ENCODE measurements around the gene CANX. TPM values are rescaled to one million over a fixed set of nuclear protein-coding genes. Genes with fewer than 3 reads are reported as not detected.
"Not testable (repeated sequence)": the region's sequence is repeated elsewhere in the genome, so short reads cannot be mapped to it uniquely, and the experiment has no call there.

The CANX gene
- total RNA-seq, 1 donor from 2014 or later = 641 TPM

DNA sequence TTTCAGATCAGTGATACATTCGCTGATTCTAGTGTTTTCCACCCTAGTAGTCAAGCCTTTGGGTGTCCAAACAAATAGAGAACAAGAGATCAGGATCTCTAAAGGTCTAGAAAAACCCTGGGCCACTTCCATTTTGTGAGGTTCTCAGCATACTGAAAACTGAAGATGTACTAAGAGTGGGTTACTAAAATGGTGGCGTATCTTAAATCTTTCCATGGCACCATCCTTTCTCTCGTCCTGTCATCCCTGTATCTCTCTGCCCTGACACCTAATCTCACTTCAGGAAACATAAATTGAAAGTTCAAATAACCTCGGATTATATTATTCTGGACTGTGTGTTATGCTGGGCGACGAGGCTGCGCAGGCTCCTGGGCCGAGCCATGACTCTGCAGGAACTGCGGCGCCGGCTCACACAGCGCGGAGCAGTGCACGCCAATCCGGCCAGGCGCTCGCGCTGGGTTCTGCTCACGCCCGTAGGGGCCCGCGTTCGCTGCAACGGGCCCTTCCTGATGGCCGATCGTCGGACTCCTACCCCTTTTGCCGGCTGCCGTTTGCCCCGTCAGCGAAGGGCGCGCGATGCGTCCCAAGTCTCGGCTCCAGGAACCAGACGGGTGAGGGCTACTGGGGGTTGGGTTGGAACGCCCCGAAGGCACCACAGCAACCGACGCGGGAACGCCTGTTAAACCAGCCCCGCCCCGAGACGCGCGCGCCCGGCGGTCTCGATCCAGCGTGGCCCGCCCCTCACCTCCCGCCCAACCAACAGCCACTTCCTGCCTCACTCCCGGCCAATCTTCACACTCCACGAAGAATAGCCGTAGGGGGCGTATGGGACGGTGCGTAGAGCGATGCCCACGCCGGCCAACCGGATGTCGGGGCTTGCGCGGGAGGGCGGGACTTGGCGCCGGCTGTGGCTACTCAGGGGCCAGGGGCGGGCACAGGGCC lies 503 bp upstream of the CANX start:
- DNase-seq (ENCODE audit: low read depth) = peak; percentile 100

DNA sequence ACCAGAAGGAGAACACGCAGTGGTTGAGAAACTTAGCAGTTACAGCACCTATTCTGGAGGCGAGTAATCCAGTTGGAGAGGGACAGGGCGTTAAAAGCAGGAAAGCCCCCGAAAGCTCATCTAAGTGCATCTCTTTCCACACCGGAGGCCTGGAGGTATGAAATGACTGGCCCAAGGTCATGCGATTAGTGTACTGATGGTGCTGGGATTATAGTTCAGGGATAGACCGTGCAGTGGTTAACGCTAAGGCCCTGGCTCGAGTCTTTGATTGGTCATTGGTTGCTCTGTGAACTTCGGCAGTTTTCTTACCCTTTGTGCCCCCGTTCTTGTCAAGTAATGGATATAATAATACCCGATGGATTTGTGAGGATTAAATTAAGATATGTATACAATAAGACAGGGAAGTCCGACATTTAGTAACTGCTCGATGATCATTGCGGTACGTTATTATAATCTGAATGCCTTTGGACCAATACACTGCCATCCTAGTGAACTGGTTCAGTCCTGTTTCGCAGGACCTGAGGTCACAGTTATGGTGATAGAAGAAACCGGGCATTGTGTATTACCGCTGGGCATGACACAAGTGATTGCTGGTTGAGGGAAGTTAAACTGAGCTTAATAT lies 960 bp downstream of the CANX start:
- peak; percentile 64 for DNase-seq (ENCODE audit: low read depth)

DNA sequence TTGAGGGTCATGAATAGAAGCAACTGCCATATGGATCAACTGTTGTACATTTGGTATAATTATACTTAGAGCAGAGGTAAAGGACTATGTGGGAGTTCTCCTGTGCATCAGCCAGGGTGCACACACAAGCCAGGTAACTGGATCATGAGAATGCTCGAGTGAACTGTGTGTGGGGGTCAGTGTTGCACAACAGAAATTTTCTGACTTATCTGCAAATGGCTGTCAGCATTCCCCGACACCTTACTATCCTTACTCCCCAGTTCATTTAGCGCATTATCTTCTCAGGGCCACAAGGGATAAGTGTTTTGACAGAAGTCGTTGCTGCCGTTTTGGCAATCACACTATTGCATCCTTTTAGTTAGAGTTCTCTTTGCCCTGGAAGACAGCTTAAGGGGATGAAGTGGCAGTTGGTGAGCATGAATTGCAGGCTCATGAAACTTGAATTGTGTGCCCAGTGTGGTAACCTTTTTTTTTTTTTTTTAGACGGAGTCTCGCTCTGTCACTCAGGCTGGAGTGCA lies 1.7 kb downstream of the CANX start:
- no peak for DNase-seq (ENCODE audit: low read depth)

DNA sequence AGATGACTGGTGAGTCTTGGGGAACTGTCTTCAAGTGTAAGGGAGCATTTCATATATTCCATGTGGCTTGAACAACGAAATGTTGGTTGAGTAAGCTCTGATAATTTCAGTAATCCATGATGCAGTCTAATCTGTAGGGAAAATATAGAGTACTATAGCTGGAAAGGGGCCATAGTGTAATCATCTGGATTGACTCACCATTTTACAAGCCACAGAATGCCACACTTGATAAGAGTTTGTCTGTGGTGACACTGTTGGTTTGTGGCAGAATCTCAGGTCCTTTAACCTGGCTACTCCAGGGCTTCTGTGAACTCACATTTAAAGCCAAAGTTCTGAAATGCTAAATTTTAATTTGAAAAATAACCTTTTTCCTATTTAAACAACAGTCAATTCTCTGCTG lies 17.5 kb downstream of the CANX start:
- no peak for DNase-seq (ENCODE audit: low read depth)

DNA sequence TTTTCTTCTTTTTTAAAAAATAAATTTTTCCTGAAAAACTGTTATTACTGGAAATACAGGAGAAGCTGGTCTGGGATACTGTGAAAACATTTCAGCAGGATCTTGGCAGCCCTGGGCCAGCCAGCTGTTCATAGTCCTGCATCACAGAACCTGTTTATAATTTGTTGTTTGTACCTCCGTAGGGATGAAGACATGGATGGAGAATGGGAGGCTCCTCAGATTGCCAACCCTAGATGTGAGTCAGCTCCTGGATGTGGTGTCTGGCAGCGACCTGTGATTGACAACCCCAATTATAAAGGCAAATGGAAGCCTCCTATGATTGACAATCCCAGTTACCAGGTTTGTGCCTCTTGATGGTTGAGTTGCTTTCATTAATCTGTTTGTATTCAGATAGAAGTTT lies 21.5 kb downstream of the CANX start:
- DNase-seq (ENCODE audit: low read depth) = peak; percentile 18

DNA sequence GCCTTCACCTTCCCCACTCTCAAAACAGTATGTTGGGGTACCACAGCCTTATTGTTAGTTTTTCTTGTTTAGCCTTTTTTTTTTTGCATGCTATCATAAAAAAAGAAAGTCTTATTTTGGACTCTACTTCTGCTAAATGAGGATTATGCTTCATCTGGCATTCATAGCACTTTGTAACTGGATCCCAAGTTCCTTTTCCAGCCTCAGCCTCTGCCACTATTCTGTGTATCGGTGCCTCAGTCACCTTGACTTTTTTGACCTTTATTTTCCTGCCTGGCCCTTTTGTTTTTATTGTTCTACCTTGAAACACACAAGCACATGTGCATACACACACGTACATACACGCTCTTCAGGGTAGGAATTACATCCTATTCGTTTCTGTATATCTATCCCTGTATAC lies 25.4 kb downstream of the CANX start:
- no peak for DNase-seq (ENCODE audit: low read depth)

DNA sequence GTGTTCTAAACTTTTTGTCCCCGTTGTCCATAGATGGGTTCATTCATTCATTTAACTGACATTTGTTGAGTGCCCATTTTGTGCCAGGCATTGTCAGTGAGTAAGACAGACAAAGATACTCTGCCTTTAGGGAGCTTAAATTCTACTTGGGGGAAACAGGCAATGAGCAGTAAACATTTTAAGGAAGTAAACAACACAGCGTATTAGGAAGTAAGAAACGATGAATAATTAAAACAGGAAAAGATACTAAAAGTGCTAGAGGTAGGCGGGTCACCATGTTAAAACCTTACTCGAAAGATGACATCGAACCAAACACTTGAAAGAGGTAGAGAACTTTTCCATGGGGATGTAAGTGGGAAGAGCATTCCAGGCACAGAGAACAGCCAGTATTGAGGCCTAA lies 28.3 kb downstream of the CANX start:
- no peak for DNase-seq (ENCODE audit: low read depth)

DNA sequence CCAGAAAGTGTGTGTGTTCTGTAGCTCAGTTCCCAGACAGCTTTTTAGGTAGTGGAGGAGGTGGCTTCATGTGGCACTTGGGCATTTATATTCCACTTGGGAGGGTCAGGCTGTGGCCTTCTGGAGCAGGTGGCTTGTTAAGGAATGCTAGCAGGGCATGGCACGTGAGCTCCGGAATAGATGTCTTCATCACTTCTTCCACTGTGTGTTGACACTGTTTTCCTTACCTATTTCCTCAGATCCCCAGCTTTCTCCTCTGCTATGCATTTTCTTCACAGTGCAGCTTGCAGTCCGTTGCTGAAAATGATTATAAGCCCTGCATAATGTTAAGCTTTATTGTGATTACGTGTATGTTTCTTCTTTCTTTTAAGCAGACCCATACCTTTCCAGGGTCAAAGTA lies 30.5 kb downstream of the CANX start:
- DNase-seq (ENCODE audit: low read depth) = peak; percentile 30

DNA sequence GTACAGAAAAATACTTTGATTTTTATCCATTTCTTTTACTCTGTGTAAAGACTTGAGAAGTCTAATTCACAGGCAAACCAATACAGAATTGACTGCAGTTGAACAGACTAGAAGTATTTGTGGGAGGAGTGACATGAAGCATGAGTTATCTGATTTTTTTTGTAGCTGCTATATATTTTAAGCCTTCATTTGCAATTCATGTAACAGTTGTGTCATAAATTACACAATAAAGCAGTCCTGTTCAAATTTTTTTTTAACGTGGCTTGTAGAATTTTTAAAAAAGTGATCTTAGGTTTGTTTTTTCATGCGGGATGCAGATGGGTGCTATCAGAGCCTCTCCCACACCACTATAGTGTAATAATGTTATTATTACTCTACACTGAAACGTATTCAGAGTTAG lies 31.0 kb downstream of the CANX start:
- no peak for DNase-seq (ENCODE audit: low read depth)

DNA sequence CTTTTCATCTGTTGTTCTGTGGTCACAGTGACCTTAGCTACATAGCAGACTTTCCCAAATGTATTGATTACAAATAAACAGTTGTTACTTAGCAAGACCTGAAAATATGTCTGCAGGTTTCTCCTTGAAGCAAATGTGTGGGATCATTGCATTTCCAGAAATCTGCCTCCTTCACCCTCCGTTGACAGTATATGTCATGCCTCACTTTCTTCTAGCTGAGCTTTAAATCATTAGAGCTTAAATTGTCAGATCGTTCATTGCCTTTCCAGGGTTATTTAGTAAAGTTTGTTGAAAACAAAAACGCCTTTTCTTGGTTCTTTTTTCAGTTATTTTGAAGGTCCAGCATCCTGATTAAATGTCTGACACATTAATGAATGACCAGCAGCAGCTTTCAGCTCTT lies 31.6 kb downstream of the CANX start:
- DNase-seq (ENCODE audit: low read depth) = no peak

DNA sequence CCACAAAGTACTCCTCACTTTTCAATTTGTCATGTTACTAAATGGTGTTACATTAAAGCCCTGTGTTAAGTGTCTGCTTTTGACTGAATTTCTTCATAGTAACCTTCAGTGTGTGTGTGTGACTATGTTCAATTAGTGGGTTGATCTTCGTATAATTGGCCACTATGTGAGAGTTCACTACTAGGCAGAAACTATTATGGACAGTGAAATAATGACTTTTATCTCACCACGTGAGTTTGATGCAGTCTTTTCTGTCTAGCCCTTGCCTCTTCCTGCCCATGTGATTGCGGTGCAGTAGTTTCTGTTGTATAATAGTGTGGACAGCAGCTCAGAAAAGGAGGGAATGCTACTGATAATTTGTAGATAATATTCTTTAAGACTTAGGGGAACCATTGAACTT lies 32.1 kb downstream of the CANX start:
- no peak for DNase-seq (ENCODE audit: low read depth)

DNA sequence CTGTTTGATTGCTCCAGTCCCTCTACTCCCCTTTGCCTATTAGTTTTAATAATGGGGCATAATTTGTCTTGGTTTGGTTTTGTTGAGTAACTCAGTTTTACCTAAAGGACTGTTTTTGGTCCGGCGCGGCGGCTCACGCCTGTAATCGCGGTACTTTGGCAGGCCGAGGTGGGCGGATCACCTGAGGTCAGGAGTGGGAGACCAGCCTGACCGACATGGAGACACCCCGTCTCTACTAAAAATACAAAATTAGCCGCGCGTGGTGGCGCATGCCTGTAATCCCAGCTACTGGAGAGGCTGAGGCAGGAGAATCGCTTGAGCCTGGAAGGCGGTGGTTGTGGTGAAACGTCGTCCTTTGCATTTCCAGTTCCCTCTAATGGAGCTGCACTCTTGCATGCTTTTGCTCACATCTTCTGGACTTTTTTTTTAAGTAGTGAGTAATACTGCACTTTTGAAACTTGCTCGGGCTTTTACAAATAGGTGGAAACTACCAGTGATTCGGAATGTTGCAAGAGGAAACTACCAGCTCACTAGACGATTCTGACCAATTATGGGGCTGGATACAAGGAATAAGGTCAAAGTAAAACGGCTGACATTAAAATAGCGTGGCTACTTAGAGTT lies 33.1 kb downstream of the CANX start:
- no peak for DNase-seq (ENCODE audit: low read depth)

DNA sequence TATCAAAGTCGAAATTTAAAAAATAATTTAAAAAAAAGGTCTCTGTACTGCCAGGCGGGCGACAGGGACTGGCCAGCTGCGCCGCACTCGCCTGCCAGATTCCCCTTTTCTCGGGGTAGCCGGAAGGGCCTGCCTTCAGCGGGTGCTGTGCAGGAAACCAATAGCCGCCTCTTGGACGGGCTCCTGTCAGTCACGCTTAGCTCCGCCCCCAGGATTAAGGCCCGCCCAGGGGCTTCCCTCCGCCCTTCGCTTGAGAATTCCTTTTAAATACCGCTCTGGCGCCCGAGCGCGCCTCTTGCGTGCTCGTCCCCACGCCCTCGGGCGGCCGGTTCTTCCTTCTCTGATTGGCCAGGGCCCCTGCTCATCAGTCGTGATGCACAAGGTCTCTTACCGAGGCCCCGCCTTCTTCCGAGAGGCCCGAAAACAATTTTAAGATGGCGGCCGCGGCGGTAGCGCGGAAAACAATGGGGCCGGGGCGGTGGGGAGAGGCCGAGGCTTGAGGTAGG lies 33.7 kb downstream of the CANX start, which contains the start of gene MAML1:
Gene MAML1, plus strand, starts transcription at position 411 of the 506 bp plus-strand sequence. CDS start 291 bp downstream, outside the sequence.
- DNase-seq (ENCODE audit: low read depth) = peak; percentile 100

DNA sequence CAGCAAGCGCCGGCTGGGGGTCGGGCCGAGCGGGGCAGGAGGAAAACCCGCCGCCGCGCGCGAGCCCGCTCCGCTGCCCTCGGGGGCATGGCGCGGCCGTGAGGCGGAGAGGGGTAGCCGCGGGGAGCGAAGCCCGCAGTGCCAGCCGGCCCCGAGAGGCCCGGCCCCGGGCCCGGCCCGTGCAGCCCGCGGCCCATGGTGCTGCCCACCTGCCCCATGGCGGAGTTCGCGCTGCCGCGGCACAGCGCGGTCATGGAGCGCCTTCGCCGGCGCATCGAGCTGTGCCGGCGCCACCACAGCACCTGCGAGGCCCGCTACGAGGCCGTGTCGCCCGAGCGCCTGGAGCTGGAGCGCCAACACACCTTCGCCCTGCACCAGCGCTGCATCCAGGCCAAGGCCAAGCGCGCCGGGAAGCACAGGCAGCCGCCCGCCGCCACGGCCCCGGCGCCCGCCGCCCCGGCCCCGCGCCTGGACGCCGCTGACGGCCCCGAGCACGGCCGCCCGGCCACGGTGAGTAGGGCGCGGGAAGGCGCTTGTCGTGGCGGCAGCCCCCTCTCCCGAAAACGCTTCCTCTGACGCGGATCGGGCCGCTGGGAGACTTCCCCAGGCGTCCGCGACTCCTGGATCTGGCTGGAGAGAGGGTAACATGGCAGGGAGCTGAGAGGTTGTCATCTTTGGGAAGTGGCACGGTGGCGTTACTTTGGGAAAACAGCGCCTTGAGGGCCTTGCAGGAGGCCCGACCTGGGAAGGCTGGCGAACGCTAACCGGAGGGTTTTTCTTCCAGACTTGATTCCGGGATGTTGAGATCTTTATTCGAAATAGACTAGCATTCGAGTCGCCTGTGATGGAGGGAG lies 34.4 kb downstream of the CANX start:
- peak; percentile 52 for DNase-seq (ENCODE audit: low read depth)

DNA sequence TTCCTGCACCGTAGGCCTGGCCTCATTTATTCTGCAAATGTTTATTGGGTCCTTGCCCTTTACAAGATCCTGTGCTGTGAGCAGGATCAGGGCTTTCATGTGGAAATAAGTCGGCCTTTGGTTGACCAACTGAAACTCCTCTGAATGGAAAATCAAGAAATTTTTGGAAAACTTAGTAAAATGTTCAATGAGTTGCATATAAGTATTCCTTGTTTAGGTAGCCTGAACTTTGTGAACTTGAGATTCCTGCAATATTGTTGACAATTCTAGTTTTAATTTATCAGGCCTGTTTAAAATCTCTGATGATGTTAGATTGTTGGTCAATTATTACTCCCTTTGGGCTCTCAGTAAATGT lies 35.0 kb downstream of the CANX start:
- no peak for DNase-seq (ENCODE audit: low read depth)

DNA sequence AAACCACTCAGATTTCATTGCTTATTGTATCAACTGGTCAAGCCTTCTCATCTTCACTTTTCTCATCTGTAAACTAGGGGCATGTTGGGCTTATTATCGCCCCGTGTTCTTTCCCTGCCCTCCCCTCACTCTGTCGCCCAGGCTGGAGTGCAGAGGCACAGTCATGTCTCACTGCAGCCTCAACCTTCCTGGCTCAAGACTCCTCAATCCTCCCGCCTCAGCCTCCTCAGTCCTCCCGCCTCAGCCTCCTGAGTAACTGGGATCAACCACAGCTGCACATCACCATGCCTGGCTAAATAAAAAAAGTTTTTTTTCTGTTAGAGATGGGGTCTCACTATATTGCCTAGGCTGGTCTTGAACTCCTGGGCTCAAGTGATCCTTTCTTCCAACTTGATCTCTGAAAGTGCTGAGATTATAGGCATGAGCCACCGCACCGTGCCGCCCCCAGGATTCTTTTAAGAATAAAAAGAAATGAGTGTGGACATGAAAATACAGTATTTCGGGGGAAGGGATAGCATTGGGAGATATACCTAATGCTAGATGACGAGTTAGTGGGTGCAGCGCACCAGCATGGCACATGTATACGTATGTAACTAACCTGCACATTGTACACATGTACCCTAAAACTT lies 35.9 kb downstream of the CANX start:
- no peak for DNase-seq (ENCODE audit: low read depth)

DNA sequence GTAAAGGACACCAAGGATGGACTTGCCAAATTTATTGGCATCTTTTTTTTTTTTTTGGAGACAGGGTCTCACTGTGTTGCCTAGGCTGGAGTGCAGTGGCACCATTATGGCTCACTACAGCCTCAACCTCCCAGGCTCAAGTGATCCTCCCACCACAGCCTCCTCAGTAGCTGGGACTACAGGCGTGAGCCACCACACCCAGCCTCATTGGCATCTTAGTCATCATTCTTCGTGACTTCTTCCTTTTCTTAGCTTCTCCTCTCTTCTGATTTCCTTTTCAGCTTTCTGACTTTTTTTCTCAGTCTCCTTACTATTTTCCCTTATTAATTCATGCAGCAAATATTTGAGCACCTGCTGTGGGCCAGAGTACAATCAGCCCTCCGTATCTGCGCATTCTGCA lies 40.0 kb downstream of the CANX start:
- DNase-seq (ENCODE audit: low read depth) = no peak

DNA sequence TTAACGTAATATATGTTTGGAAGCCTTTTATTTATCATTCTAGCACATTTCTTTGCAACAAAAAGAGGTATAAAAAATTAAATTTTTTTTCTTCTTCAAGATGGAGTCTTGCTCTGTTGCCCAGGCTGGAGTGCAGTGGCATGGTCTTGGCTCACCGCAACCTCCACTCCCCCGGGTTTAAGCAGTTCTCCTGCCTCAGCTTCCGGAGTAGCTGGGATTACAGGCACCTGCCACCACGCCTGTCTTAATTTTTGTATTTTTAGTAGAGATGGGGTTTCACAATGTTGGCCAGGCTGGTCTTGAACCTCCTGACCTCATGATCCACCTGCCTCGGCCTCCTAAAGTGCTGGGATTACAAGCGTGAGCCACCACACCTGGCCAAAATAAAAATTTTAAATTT lies 45.3 kb downstream of the CANX start:
- DNase-seq (ENCODE audit: low read depth) = not testable (repeated sequence)

DNA sequence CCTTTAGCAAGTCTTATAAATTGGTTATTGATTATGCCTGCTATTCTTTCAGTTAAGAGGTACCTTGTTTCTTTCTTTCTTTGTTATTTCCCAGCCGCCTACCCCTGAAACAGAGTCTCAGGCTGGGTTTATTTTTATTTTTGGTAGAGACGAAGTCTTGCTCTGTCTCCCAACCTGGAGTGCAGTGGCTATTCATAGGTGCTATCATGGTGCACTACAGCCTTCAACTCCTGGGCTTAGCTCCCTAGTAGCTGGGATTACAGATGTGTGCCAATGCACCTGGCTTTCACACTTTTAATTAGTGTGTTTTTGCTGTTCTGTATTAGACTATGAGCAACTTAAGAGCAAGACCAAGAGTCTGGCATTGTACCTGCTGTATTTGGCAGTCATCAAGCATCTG lies 48.1 kb downstream of the CANX start:
- no peak for DNase-seq (ENCODE audit: low read depth)

DNA sequence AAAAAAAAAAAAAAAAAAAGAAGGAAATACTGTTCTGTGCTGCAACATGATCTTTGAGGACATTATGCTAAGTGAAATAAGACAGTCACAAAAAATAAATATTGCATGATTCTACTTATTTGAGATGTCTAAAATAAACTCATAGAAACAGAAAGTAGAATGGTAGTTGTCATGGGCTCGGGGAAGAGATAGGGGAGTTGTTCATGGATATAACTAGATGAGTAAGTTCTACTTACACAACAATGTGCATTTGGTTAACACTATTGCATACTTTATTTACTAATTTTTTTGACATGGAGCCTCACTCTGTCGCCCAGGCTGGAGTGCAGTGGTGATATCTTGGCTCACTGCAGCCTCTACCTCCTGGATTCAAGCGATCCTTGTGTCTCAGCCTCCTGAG lies 49.0 kb downstream of the CANX start:
- no peak for DNase-seq (ENCODE audit: low read depth)

All from myocyte (in vitro differentiated cells).